ENCODE measurements around the gene SLC39A11. TPM values are rescaled to one million over a fixed set of nuclear protein-coding genes. Genes with fewer than 3 reads are reported as not detected.

Gene SLC39A11
- total and polyA plus RNA-seq, 2 of the 13 experiments (the other 11 are each of a cell fraction or from before 2014, with no cell fraction given), result 17.2 to 31.5 TPM

DNA sequence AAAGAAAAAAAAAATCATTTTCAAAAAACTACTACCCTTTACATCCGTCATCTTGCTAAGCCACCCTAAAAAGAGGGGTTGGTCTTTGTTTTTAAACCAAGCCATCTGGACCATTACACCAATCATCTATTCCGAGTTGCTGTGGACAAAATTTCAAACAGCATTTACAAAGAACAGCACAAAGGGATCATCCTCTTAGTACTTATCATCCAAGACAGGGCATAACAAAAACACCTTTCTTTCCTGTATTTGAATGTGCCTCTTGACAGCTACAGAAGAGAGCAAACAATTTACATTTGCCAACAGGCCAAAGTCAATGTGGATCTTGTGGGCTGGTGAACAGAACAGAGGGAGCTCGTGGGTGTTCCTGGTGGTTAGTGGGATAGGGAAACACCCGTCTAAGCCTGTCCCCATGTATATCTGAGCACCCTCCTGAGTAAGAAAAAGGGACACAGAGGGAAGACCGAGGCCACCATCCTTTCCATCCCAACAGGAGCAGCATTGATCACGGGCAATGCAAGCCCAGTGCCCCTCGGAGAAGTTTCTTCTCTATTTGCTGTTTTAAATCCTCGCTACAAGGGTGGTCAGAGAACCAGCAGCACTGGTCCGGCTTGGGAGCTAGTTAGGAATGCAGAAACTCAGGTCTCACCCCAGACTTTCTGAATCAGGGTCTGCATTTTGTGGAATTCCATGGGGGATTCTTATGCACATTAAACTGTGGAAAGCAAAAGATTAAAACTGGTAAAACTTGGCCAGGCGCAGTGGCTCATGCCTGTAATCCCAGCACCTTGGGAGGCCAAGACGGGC is 1.9 kb downstream of the SLC39A11 start (continued):
- no peak for TF ChIP-seq SRSF9 (IDR thresholded peaks at IDR 0.05; ENCODE audit: borderline replicate concordance, insufficient read depth, low read depth, low read length, poor library complexity, severe bottlenecking)
- 0 out of 2 replicates have a peak, but pooled peaks have one; percentile 61 for TF ChIP-seq ZNF503 (CRISPR knock-in tag; IDR thresholded peaks at IDR 0.05)
- no peak for TF ChIP-seq ZNF256 (CRISPR knock-in tag; conservative IDR thresholded peaks at IDR 0.05)
- TF ChIP-seq ISL2 (CRISPR knock-in tag; IDR thresholded peaks at IDR 0.05), result peak; percentile 85; the same call in 1 of the 2 replicates
- no peak for TF ChIP-seq MAZ (IDR thresholded peaks at IDR 0.05; ENCODE audit: borderline replicate concordance, low read depth, low read length)
- no peak for TF ChIP-seq MAZ (CRISPR knock-in tag; IDR thresholded peaks at IDR 0.05; ENCODE audit: low read depth)
- TF ChIP-seq, protein P1, sequence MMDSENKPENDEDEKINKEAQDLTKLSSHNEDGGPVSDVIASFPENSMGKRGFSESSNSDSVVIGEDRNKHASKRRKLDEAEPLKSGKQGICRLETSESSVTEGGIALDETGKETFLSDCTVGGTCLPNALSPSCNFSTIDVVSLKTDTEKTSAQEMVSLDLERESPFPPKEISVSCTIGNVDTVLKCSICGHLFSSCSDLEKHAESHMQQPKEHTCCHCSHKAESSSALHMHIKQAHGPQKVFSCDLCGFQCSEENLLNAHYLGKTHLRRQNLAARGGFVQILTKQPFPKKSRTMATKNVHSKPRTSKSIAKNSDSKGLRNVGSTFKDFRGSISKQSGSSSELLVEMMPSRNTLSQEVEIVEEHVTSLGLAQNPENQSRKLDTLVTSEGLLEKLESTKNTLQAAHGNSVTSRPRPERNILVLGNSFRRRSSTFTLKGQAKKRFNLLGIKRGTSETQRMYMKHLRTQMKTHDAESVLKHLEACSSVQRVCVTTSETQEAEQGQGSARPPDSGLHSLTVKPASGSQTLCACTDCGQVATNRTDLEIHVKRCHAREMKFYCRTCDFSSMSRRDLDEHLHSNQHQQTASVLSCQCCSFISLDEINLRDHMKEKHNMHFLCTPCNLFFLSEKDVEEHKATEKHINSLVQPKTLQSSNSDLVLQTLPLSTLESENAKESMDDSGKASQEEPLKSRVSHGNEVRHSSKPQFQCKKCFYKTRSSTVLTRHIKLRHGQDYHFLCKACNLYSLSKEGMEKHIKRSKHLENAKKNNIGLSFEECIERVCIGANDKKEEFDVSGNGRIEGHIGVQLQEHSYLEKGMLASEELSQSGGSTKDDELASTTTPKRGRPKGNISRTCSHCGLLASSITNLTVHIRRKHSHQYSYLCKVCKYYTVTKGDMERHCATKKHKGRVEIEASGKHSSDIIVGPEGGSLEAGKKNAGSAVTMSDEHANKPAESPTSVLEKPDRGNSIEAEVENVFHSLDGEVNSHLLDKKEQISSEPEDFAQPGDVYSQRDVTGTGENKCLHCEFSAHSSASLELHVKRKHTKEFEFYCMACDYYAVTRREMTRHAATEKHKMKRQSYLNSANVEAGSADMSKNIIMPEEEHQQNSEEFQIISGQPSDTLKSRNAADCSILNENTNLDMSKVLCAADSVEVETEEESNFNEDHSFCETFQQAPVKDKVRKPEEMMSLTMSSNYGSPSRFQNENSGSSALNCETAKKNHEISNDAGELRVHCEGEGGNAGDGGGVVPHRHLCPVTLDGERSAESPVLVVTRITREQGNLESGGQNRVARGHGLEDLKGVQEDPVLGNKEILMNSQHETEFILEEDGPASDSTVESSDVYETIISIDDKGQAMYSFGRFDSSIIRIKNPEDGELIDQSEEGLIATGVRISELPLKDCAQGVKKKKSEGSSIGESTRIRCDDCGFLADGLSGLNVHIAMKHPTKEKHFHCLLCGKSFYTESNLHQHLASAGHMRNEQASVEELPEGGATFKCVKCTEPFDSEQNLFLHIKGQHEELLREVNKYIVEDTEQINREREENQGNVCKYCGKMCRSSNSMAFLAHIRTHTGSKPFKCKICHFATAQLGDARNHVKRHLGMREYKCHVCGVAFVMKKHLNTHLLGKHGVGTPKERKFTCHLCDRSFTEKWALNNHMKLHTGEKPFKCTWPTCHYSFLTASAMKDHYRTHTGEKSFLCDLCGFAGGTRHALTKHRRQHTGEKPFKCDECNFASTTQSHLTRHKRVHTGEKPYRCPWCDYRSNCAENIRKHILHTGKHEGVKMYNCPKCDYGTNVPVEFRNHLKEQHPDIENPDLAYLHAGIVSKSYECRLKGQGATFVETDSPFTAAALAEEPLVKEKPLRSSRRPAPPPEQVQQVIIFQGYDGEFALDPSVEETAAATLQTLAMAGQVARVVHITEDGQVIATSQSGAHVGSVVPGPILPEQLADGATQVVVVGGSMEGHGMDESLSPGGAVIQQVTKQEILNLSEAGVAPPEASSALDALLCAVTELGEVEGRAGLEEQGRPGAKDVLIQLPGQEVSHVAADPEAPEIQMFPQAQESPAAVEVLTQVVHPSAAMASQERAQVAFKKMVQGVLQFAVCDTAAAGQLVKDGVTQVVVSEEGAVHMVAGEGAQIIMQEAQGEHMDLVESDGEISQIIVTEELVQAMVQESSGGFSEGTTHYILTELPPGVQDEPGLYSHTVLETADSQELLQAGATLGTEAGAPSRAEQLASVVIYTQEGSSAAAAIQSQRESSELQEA (CRISPR knock-in tag; IDR thresholded peaks at IDR 0.05; ENCODE audit: not compliant biosample characterization), result no peak
- 0 out of 2 replicates have a peak, but pooled peaks have one; percentile 40 for TF ChIP-seq RBAK (CRISPR knock-in tag; IDR thresholded peaks at IDR 0.05)
- TF ChIP-seq FLYWCH1 (CRISPR knock-in tag; IDR thresholded peaks at IDR 0.05), result no peak
- TF ChIP-seq ZNF777 (CRISPR knock-in tag; IDR thresholded peaks at IDR 0.05), result peak; percentile 54; the same call in 1 of the 2 replicates
- peak; percentile 85; the same call in 1 of the 2 replicates for TF ChIP-seq FOXM1 (CRISPR knock-in tag; IDR thresholded peaks at IDR 0.05)
- TF ChIP-seq ZNF629 (CRISPR knock-in tag; conservative IDR thresholded peaks at IDR 0.05), result no peak
- no peak for TF ChIP-seq CREB1 (IDR thresholded peaks at IDR 0.05)
- peak; percentile 72 for TF ChIP-seq CREB1 (CRISPR knock-in tag; IDR thresholded peaks at IDR 0.05)
- TF ChIP-seq GTF3A (CRISPR knock-in tag; conservative IDR thresholded peaks at IDR 0.05), result 0 out of 2 replicates have a peak, but pooled peaks have one; percentile 13
- no peak for TF ChIP-seq PRDM4 (CRISPR knock-in tag; IDR thresholded peaks at IDR 0.05; ENCODE audit: borderline replicate concordance)
- peak; percentile 68 for TF ChIP-seq ZSCAN25 (CRISPR knock-in tag; IDR thresholded peaks at IDR 0.05)

All from HepG2 (cell line).